K562 (cell line): Measurements from ENCODE around the gene CLCN5. TPM values are rescaled to one million over a fixed set of nuclear protein-coding genes. Genes with fewer than 3 reads are reported as not detected.
A peak's percentile ranks its signal among the peaks of the same experiment; 100 is the strongest.

ENCODE experiments used
- ARID1B ChIP-seq: fragments of 450-650 bp; IDR thresholded peaks from 2 replicates; pipeline ENCODE4 v1.6.1; 2016; ENCODE audit warnings: antibody characterized with exemption, mild to moderate bottlenecking, inconsistent platforms
- CEBPZ ChIP-seq: fragments of 150-350 bp; IDR thresholded peaks from 2 replicates; pipeline ENCODE4 v1.6.1; 2014; ENCODE audit warnings: low read depth, mild to moderate bottlenecking, low read length, borderline replicate concordance
- DPF2 ChIP-seq: fragments of 450-650 bp; IDR thresholded peaks from 2 replicates; pipeline ENCODE4 v1.6.1; 2016
- EGR1 ChIP-seq: fragments of 450-650 bp; conservative IDR thresholded peaks from 2 replicates; pipeline ENCODE4 v1.6.1; 2017; ENCODE audit warnings: mild to moderate bottlenecking
- HNRNPL ChIP-seq: fragments of 200-400 bp; formaldehyde crosslinking; IDR thresholded peaks from 2 replicates; pipeline ENCODE4 v1.6.1; 2017; ENCODE audit warnings: low read depth, mild to moderate bottlenecking, low read length
- ILK ChIP-seq: fragments of 450-650 bp; IDR thresholded peaks from 2 replicates; pipeline ENCODE4 v1.6.1; 2016; ENCODE audit warnings: missing genetic modification characterization, low read depth, mild to moderate bottlenecking, missing compliant biosample characterization, moderate library complexity, borderline replicate concordance
- POLR3G ChIP-seq: IDR thresholded peaks from 2 replicates; pipeline ENCODE4 v1.6.1; 2011; ENCODE audit not compliant: insufficient read length, insufficient replicate concordance; ENCODE audit errors: extremely low read depth
- RFX1 ChIP-seq: fragments of 450-650 bp; IDR thresholded peaks from 2 replicates; pipeline ENCODE4 v1.6.1; 2016; ENCODE audit warnings: mild to moderate bottlenecking, moderate library complexity
- SRF ChIP-seq, 2 experiments: fragments of 250-450, 450-650 bp in 1 of 2; sonication (Bioruptor Pico) in 1 of 2; sonication (generic) in 1 of 2; formaldehyde crosslinking; IDR thresholded peaks; 2 replicates each; pipeline versions ENCODE4 v1.5.0 to v1.5.1; 2020 to 2022; ENCODE audit warnings: mild to moderate bottlenecking in 1 of 2, missing genetic modification reagents in 1 of 2
- STAT5A ChIP-seq: IDR thresholded peaks from 2 replicates; pipeline ENCODE4 v1.6.1; 2012; ENCODE audit warnings: low read length, inconsistent platforms, borderline replicate concordance
- TAF9B ChIP-seq: fragments of 450-650 bp; IDR thresholded peaks from 2 replicates; pipeline ENCODE4 v1.6.1; 2018; ENCODE audit warnings: mild to moderate bottlenecking; ENCODE audit not compliant: partially characterized antibody
- TCFL5 ChIP-seq: fragments of 250-450 bp; sonication (Bioruptor Pico); conservative IDR thresholded peaks from 2 replicates; pipeline ENCODE4 v1.6.1; 2021; ENCODE audit warnings: mild to moderate bottlenecking, moderate library complexity, matching md5 sums
- ZKSCAN3 ChIP-seq: fragments of 250-450 bp; sonication (Bioruptor Pico); IDR thresholded peaks from 2 replicates; pipeline ENCODE4 v1.4.0; 2020
- ZNF324 ChIP-seq: fragments of 250-450 bp; sonication (Bioruptor Pico); IDR thresholded peaks from 2 replicates; pipeline ENCODE4 v1.4.0; 2020; ENCODE audit warnings: mild to moderate bottlenecking
- polyA plus RNA-seq, 8 experiments: library from polyadenylated mRNA; depleted of rRNA in 4 of 8; stranded (reverse) in 5 of 8; unstranded in 3 of 8; fragments of >200 nt; fragmentation: Nextera tagmentation in 2 of 8; fragmentation: Illumina TruSeq in 1 of 8; extraction: Ambion mirVana in 2 of 8; extraction: Trizol in 1 of 8; gene quantifications; 2 replicates each; pipeline versions ENCODE4 v1.2.1 to v1.2.3, GENCODE V29; 2011 to 2014; ENCODE audit warnings: inconsistent platforms in 1 of 8, missing spikeins in 1 of 8
- total RNA-seq, 7 experiments: library from RNA; depleted of rRNA in 6 of 7; stranded (reverse); fragments of >200 nt in 6 of 7; fragmentation: Illumina TruSeq in 2 of 7; extraction: Trizol in 2 of 7; gene quantifications; 2 replicates each; pipeline versions ENCODE4 v1.2.1 to v1.2.3, GENCODE V29; 2011 to 2021; ENCODE audit warnings: low replicate concordance in 1 of 7
- TF ChIP-seq, protein P1 (sequence below): IDR thresholded peaks from 3 replicates; pipeline ENCODE4 v1.6.1; 2011; ENCODE audit warnings: borderline replicate concordance, mild to moderate bottlenecking; ENCODE audit not compliant: insufficient read length, insufficient read depth
- TF ChIP-seq, protein P2 (sequence below): sonication (generic); formaldehyde crosslinking; IDR thresholded peaks from 2 replicates; pipeline ENCODE4 v1.8.1; 2023; ENCODE audit warnings: mild to moderate bottlenecking, missing genetic modification reagents
- TF ChIP-seq, protein P3 (sequence below): fragments of 250-450 bp; sonication (Bioruptor Pico); IDR thresholded peaks from 2 replicates; pipeline ENCODE4 v1.8.0; 2022; ENCODE audit warnings: moderate library complexity, mild to moderate bottlenecking, inconsistent platforms

The CLCN5 gene
- total and polyA plus RNA-seq, 9 of the 15 experiments (the other 6 are each of a cell fraction or from before 2014, with no cell fraction given) = 0.94 to 11.8 (median 7.1) TPM

- TF ChIP-seq, protein P1, sequence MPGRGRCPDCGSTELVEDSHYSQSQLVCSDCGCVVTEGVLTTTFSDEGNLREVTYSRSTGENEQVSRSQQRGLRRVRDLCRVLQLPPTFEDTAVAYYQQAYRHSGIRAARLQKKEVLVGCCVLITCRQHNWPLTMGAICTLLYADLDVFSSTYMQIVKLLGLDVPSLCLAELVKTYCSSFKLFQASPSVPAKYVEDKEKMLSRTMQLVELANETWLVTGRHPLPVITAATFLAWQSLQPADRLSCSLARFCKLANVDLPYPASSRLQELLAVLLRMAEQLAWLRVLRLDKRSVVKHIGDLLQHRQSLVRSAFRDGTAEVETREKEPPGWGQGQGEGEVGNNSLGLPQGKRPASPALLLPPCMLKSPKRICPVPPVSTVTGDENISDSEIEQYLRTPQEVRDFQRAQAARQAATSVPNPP = no peak
- TF ChIP-seq SRF (CRISPR knock-in tag; IDR thresholded peaks at IDR 0.05) = no peak
- TF ChIP-seq DPF2 = peak; percentile 63
- no peak for TF ChIP-seq CEBPZ
- TF ChIP-seq TAF9B = no peak
- no peak for TF ChIP-seq ILK (tag)
- TF ChIP-seq ZKSCAN3 (CRISPR knock-in tag) = no peak
- no peak for TF ChIP-seq TCFL5 (CRISPR knock-in tag)
- TF ChIP-seq RFX1 = peak; percentile 78
- TF ChIP-seq STAT5A = peak; percentile 64; the same call in 1 of the 2 replicates
- no peak for TF ChIP-seq POLR3G
- TF ChIP-seq ARID1B = peak; percentile 88
- TF ChIP-seq, protein P2, sequence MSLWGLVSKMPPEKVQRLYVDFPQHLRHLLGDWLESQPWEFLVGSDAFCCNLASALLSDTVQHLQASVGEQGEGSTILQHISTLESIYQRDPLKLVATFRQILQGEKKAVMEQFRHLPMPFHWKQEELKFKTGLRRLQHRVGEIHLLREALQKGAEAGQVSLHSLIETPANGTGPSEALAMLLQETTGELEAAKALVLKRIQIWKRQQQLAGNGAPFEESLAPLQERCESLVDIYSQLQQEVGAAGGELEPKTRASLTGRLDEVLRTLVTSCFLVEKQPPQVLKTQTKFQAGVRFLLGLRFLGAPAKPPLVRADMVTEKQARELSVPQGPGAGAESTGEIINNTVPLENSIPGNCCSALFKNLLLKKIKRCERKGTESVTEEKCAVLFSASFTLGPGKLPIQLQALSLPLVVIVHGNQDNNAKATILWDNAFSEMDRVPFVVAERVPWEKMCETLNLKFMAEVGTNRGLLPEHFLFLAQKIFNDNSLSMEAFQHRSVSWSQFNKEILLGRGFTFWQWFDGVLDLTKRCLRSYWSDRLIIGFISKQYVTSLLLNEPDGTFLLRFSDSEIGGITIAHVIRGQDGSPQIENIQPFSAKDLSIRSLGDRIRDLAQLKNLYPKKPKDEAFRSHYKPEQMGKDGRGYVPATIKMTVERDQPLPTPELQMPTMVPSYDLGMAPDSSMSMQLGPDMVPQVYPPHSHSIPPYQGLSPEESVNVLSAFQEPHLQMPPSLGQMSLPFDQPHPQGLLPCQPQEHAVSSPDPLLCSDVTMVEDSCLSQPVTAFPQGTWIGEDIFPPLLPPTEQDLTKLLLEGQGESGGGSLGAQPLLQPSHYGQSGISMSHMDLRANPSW (CRISPR knock-in tag) = no peak
- no peak for TF ChIP-seq ZNF324 (CRISPR knock-in tag)
- no peak for TF ChIP-seq EGR1
- no peak for TF ChIP-seq HNRNPL
- TF ChIP-seq, protein P3, sequence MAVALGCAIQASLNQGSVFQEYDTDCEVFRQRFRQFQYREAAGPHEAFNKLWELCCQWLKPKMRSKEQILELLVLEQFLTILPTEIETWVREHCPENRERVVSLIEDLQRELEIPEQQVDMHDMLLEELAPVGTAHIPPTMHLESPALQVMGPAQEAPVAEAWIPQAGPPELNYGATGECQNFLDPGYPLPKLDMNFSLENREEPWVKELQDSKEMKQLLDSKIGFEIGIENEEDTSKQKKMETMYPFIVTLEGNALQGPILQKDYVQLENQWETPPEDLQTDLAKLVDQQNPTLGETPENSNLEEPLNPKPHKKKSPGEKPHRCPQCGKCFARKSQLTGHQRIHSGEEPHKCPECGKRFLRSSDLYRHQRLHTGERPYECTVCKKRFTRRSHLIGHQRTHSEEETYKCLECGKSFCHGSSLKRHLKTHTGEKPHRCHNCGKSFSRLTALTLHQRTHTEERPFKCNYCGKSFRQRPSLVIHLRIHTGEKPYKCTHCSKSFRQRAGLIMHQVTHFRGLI (CRISPR knock-in tag) = no peak
- TF ChIP-seq, all 486 proteins: peak for 30
These were observed 1.3 kb upstream of the CLCN5 start (continued) for GRCh38 chrX:49921109-49921508.
